Panc1 (cell line): Measurements from ENCODE around the gene GLI3. TPM values are rescaled to one million over a fixed set of nuclear protein-coding genes. Genes with fewer than 3 reads are reported as not detected.

Experiments used
- ATAC-seq: fragments of 200-7000 bp; cut with Tn5 transposase; 2 replicates; pipeline ENCODE4 v1.9.1; 2020; ENCODE audit warnings: mild to moderate bottlenecking, moderate library complexity
- BruUV-seq: library from RNA; stranded (reverse); fragments of 400-500 nt; replicated peaks from 2 replicates; lab custom pipeline; 2021; lab: Mats Ljungman, UMichigan
- CTCF ChIA-PET: fragments of 300-600 bp; sonication (Branson Sonifier 250); formaldehyde crosslinking; loops from one replicate; lab custom pipeline; 2022; ENCODE audit warnings: antibody characterized with exemption; lab: Charles Lee
- POLR2A ChIA-PET: fragments of 300-600 bp; sonication (Branson Sonifier 250); formaldehyde crosslinking; loops from one replicate; lab custom pipeline; 2022; ENCODE audit warnings: antibody characterized with exemption; lab: Charles Lee
- DNase-seq: peaks from one replicate; pipeline ENCODE4 v3.0.0-alpha.2; 2010; ENCODE audit warnings: low read depth, low spot score
- H3K27ac ChIP-seq: 2 replicates; pipeline ENCODE4 v1.5.1; 2011; ENCODE audit warnings: mild to moderate bottlenecking, low read length, inconsistent platforms
- H3K27me3 ChIP-seq: fragments of 200-500 bp; sonication (Bioruptor generic); 2 replicates; pipeline ENCODE4 v1.6.0; 2014; ENCODE audit warnings: low read length, inconsistent platforms; ENCODE audit not compliant: control insufficient read depth, insufficient read depth
- H3K36me3 ChIP-seq: fragments of 200-500 bp; sonication (Bioruptor generic); 2 replicates; pipeline ENCODE4 v1.5.1; 2014; ENCODE audit warnings: inconsistent platforms, mild to moderate bottlenecking, low read length, moderate library complexity; ENCODE audit not compliant: control insufficient read depth, insufficient read depth
- H3K4me1 ChIP-seq: 2 replicates; pipeline ENCODE4 v1.5.1; 2011; ENCODE audit warnings: inconsistent platforms, mild to moderate bottlenecking, low read length, moderate library complexity; ENCODE audit not compliant: control insufficient read depth, insufficient read depth
- H3K4me3 ChIP-seq, 2 experiments: 2 replicates each; pipeline ENCODE4 v1.5.1; 2011 to 2012; ENCODE audit warnings: low read depth in 2 of 2, low read length in 2 of 2, mild to moderate bottlenecking in 2 of 2, inconsistent platforms in 1 of 2, moderate library complexity in 1 of 2
- H3K9me3 ChIP-seq: fragments of 200-500 bp; sonication (Bioruptor generic); 2 replicates; pipeline ENCODE4 v1.5.1; 2014; ENCODE audit warnings: low read depth, mild to moderate bottlenecking, inconsistent platforms, low read length, moderate library complexity; ENCODE audit not compliant: control insufficient read depth, insufficient read depth
- CTCF ChIP-seq: fragments of 450-650 bp; IDR thresholded peaks from 2 replicates; pipeline ENCODE4 v1.5.1; 2017; ENCODE audit warnings: mild to moderate bottlenecking
- POLR2AphosphoS5 ChIP-seq: IDR thresholded peaks from 2 replicates; pipeline ENCODE4 v1.6.1; 2012; ENCODE audit warnings: mild to moderate bottlenecking, low read depth, low read length, moderate library complexity
- REST ChIP-seq, 2 experiments: IDR thresholded peaks; 2 replicates each; pipeline ENCODE4 v1.6.1; 2011 to 2012; ENCODE audit warnings: low read depth in 2 of 2, control low read depth in 1 of 2, low read length in 1 of 2, mild to moderate bottlenecking in 1 of 2, moderate library complexity in 1 of 2; ENCODE audit not compliant: insufficient read depth in 1 of 2
- SIN3A ChIP-seq: IDR thresholded peaks from 2 replicates; pipeline ENCODE4 v1.6.1; 2012; ENCODE audit warnings: low read depth, mild to moderate bottlenecking, low read length, moderate library complexity, borderline replicate concordance; ENCODE audit not compliant: insufficient read depth
- TCF7L2 ChIP-seq: IDR thresholded peaks from 2 replicates; pipeline ENCODE4 v1.6.1; 2011; ENCODE audit warnings: mild to moderate bottlenecking, low read depth, low read length, inconsistent platforms
- in situ Hi-C: cut with HindIII; loops from 2 replicates; pipeline ENCODE4 v1.10.0; 2016; ENCODE audit warnings: low sequenced_read_pairs, low pct_unique_long_range_greater_than_20kb
- intact Hi-C: fragments of 100-400 bp; cut with micrococcal nuclease; formaldehyde crosslinking; loops from one replicate; pipeline ENCODE4 v1.10.0; 2022; ENCODE audit not compliant: unreplicated experiment
- total RNA-seq: library from RNA; stranded (reverse); gene quantifications from one replicate; pipeline ENCODE4 v1.2.1, GENCODE V29; 2021; ENCODE audit not compliant: unreplicated experiment

Gene GLI3
- total RNA-seq, 1 experiment from 2014 or later: 3.7 TPM

GRCh38 chr7:41972776-41973175 lies 264.2 kb downstream of the GLI3 start:
- intact Hi-C loops (loop anchor here (10.0 kb wide), 2 partner anchors 722 to 872 kb away; no protein-coding TSS in a partner anchor), in situ Hi-C loops (no loop called here)
- ChIA-PET POLR2A (no interaction called here), CTCF (no interaction called here)
- Histone ChIP-seq H3K27me3 (no peaks in the 10 kb centered on the region), H3K27ac (no peak overlapping the region), H3K36me3 (no peaks in the 10 kb centered on the region), H3K4me3 (no peak overlapping the region), H3K9me3 (no peaks in the 10 kb centered on the region), H3K4me1 (0 out of 2 replicates have a peak, but pooled peaks cover 3% of the 10 kb centered on the region)
- BruUV-seq: no TSS peak
- TF ChIP-seq SIN3A: no peak
- no peak for TF ChIP-seq REST (IDR thresholded peaks at IDR 0.05; ENCODE audit: insufficient read depth in 1 of 2, low read depth in 2 of 2, low read length in 1 of 2)
- TF ChIP-seq POLR2AphosphoS5: no peak
- no peak for TF ChIP-seq CTCF
- TF ChIP-seq TCF7L2: no peak
- no peak for ATAC-seq
- no peak for DNase-seq

GRCh38 chr7:41972270-41972669 lies 264.7 kb downstream of the GLI3 start:
- in situ Hi-C loops: no loop called here
- no peak for ATAC-seq

More at GRCh38 chr7:41972270-41972669, 264.7 kb downstream of the GLI3 start:
- intact Hi-C loops: loop anchor here (10.0 kb wide), 2 partner anchors 723 to 873 kb away; no protein-coding TSS in a partner anchor
- no TSS peak for BruUV-seq
- H3K4me1 ChIP-seq: 0 out of 2 replicates have a peak, but pooled peaks cover under 1% of the 10 kb centered on the region
- H3K4me3 ChIP-seq: no peak overlapping the region
- H3K27ac ChIP-seq: no peak overlapping the region
- TF ChIP-seq CTCF (no peak), TCF7L2 (no peak), REST (IDR thresholded peaks at IDR 0.05; ENCODE audit: insufficient read depth in 1 of 2, low read depth in 2 of 2, low read length in 1 of 2) (no peak), SIN3A (no peak), POLR2AphosphoS5 (no peak)
- no peaks in the 10 kb centered on the region for H3K36me3 ChIP-seq
- DNase-seq: no peak
- H3K27me3 ChIP-seq: no peaks in the 10 kb centered on the region
- ChIA-PET POLR2A (no interaction called here), CTCF (no interaction called here)
- no peaks in the 10 kb centered on the region for H3K9me3 ChIP-seq
